Right lobe of liver (tissue), 5 donors: ENCODE data around the gene DIS3L2. TPM values are rescaled to one million over a fixed set of nuclear protein-coding genes. Genes with fewer than 3 reads are reported as not detected.

Experiments
- microRNA counts: library from miRNA; unstranded; fragments of <30 nt; microRNA quantifications from one replicate; lab custom pipeline; 2016
- microRNA-seq, 2 donors: library from miRNA; unstranded; fragments of <30 nt; microRNA quantifications; one replicate each; pipeline ENCODE4, GENCODE V29; 2019 to 2020
- small RNA-seq, 2 experiments: library from RNA; depleted of rRNA; stranded (forward); fragments of <200 nt; gene quantifications; one replicate each; pipeline ENCODE3, GENCODE V24; 2016
- total RNA-seq, 6 experiments: library from RNA; depleted of rRNA in 2 of 6; stranded (reverse); fragments of >200 nt in 2 of 6; fragmentation: NEBNext Ultra II Directional in 3 of 6; extraction: Animal tissue kit (Norgen Biotek cat#: 25700) in 3 of 6; gene quantifications; one replicate each; pipeline versions ENCODE4 v1.1.0 to v1.2.4, GENCODE V29; 2016 to 2023
- donor health status: DM: no; HTN: no; CAD: no.
- donor health status: DM: no; HTN: no; CAD: no.
- donor health status: DM: no; HTN: yes; CAD: no.
- donor health status: DM: no; HTN: yes; CAD: no.

The DIS3L2 gene
- total RNA-seq, 6 experiments from 2014 or later, result 8.1 to 22.3 (median 16.7) TPM

MicroRNA genes within 50 kb of the gene (microRNA counts, 767-probe panel; counts per million panel counts)
- 237 counts per million for microRNA hsa-miR-562 (lab: Ali Mortazavi, UCI)

Small RNA genes lying within 50 kb of the gene (microRNA-seq; reads per million reads assigned to microRNA genes)
- gene MIR562, result 0 reads per million in 2 donors

Small RNA genes lying within 50 kb of the gene (small RNA-seq; reads per million reads assigned to genes)
- gene AC068134.3 (0 reads per million in 2 experiments), gene AC068134.4 (0 reads per million in 2 experiments), gene MIR562 (0 reads per million in 2 experiments)

Other genes with a start within 250 kb of the DIS3L2 start
- gene PDE6D, start 180.4 kb upstream of the DIS3L2 start, total RNA-seq, result 10 to 100 TPM in 1 of 6 experiments, 1 to 10 TPM in 5; 7.1 to 10.4 (median 8.3) TPM
- gene COPS7B, start 175.3 kb upstream of the DIS3L2 start, total RNA-seq, result 10 to 100 TPM in 5 of 6 experiments, 1 to 10 TPM in 1; 8.9 to 21.4 (median 12.7) TPM
- gene NPPC, start 35.3 kb upstream of the DIS3L2 start, total RNA-seq, result not detected